Tibial artery (tissue), 4 donors: ENCODE results near the gene ZNF594.
"Not testable (repeated sequence)": the region's sequence is repeated elsewhere in the genome, so short reads cannot be mapped to it uniquely, and the experiment has no call there.

ENCODE experiments used
- DNase-seq, 2 donors: peaks; one replicate each; pipeline ENCODE4 v3.0.0-alpha.2; 2019
- H3K27ac ChIP-seq, 2 donors: fragments of 200-600 bp; sonication (generic) in 1 of 2; 1 replicate in 1 of 2; 2 replicates in 1 of 2; pipeline ENCODE4 v1.5.1; 2018 to 2019; ENCODE audit warnings: mild to moderate bottlenecking in 1 of 2
- H3K27me3 ChIP-seq, 2 donors: fragments of 200-600 bp; sonication (generic) in 1 of 2; one replicate each; pipeline versions ENCODE4 v1.5.1 to v1.6.0; 2016 to 2019
- H3K36me3 ChIP-seq, 3 donors: fragments of 200-600 bp; sonication (generic) in 2 of 3; one replicate each; pipeline ENCODE4 v1.5.1; 2016 to 2019; ENCODE audit warnings: mild to moderate bottlenecking in 2 of 3
- H3K4me1 ChIP-seq, 4 donors: fragments of 200-600 bp; sonication (generic) in 2 of 4; 1 replicate in 3 of 4; 2 replicates in 1 of 4; pipeline ENCODE4 v1.5.1; 2016 to 2019
- H3K4me3 ChIP-seq, 2 donors: fragments of 200-600 bp; sonication (generic) in 1 of 2; 1 replicate in 1 of 2; 2 replicates in 1 of 2; pipeline ENCODE4 v1.5.1; 2018 to 2019; ENCODE audit warnings: mild to moderate bottlenecking in 2 of 2
- H3K9me3 ChIP-seq, 3 donors: fragments of 200-600 bp; sonication (generic) in 1 of 3; one replicate each; pipeline ENCODE4 v1.5.1; 2016 to 2019
- CTCF ChIP-seq, 2 experiments: fragments of 200-600 bp in 1 of 2; fragments of 450-650 bp in 1 of 2; IDR thresholded peaks; one replicate each; pipeline ENCODE4 v1.5.1; 2017 to 2019; ENCODE audit warnings: antibody characterized with exemption in 2 of 2, mild to moderate bottlenecking in 1 of 2, moderate library complexity in 1 of 2
- intact Hi-C: fragments of 100-400 bp; cut with DNase I; formaldehyde crosslinking; loops from one replicate; pipeline ENCODE4 v1.15.0; 2023; ENCODE audit warnings: low total_unique reads

ZNF594 gene

GRCh38 chr17:5138616-5139457 is 52.8 kb downstream of the ZNF594 start:
- TF ChIP-seq CTCF (IDR thresholded peaks at IDR 0.05), result no peak
- DNase-seq, result no peak
- peaks cover 0 to 5% of the 10 kb centered on the region in 2 donors for H3K27me3 ChIP-seq
- H3K27ac ChIP-seq, result no peak overlapping the region
- no peak overlapping the region for H3K4me3 ChIP-seq
- no peaks in the 10 kb centered on the region for H3K9me3 ChIP-seq
- no peaks in the 10 kb centered on the region for H3K36me3 ChIP-seq
- no peaks in the 10 kb centered on the region for H3K4me1 ChIP-seq
- intact Hi-C loops, result no loop called here

GRCh38 chr17:5138198-5138544 is 53.5 kb downstream of the ZNF594 start:
- H3K27ac ChIP-seq, DNase-seq, intact Hi-C loops, H3K4me1 ChIP-seq, H3K27me3 ChIP-seq, H3K36me3 ChIP-seq, H3K9me3 ChIP-seq, H3K4me3 ChIP-seq: not testable (repeated sequence)

GRCh38 chr17:5137511-5138197 is 54.0 kb downstream of the ZNF594 start:
- not testable (repeated sequence) for H3K27ac ChIP-seq

GRCh38 chr17:5136580-5137412 is 54.9 kb downstream of the ZNF594 start:
- DNase-seq, H3K4me1 ChIP-seq, intact Hi-C loops, H3K9me3 ChIP-seq, H3K27ac ChIP-seq, H3K4me3 ChIP-seq, H3K36me3 ChIP-seq, H3K27me3 ChIP-seq: not testable (repeated sequence)

More at GRCh38 chr17:5137511-5138197, 54.0 kb downstream of the ZNF594 start:
- H3K9me3 ChIP-seq, intact Hi-C loops, DNase-seq, H3K27me3 ChIP-seq, H3K4me1 ChIP-seq, H3K4me3 ChIP-seq, H3K36me3 ChIP-seq: not testable (repeated sequence)

- no peaks in the 10 kb centered on the region for H3K9me3 ChIP-seq
- DNase-seq, result no peak
- TF ChIP-seq CTCF (IDR thresholded peaks at IDR 0.05), result no peak
- peaks cover 0 to 16% of the 10 kb centered on the region in 2 donors for H3K27me3 ChIP-seq
- no peak overlapping the region for H3K4me3 ChIP-seq
- H3K4me1 ChIP-seq, result no peaks in the 10 kb centered on the region
- H3K27ac ChIP-seq, result no peak overlapping the region
- intact Hi-C loops, result no loop called here
- no peaks in the 10 kb centered on the region for H3K36me3 ChIP-seq
Observed at GRCh38 chr17:5135726-5136579, 55.7 kb downstream of the ZNF594 start.

- H3K36me3 ChIP-seq, H3K9me3 ChIP-seq, H3K27ac ChIP-seq, intact Hi-C loops, H3K4me3 ChIP-seq, H3K4me1 ChIP-seq: not testable (repeated sequence)
- H3K27me3 ChIP-seq, result peaks cover 0 to 17% of the 10 kb centered on the region in 2 donors
- DNase-seq, result peak in 1 of 2 donors; percentile 10
Observed at GRCh38 chr17:5135131-5135712, 56.4 kb downstream of the ZNF594 start.

- H3K27ac ChIP-seq, H3K36me3 ChIP-seq, H3K4me1 ChIP-seq, H3K9me3 ChIP-seq, H3K4me3 ChIP-seq, intact Hi-C loops: not testable (repeated sequence)
- peak in 1 of 2 donors; percentile 44 for DNase-seq
- H3K27me3 ChIP-seq, result peaks cover 0 to 21% of the 10 kb centered on the region in 2 donors
Observed at GRCh38 chr17:5134571-5134970, 57.1 kb downstream of the ZNF594 start.

- intact Hi-C loops, H3K27ac ChIP-seq, H3K36me3 ChIP-seq, H3K4me1 ChIP-seq, H3K4me3 ChIP-seq, H3K9me3 ChIP-seq: not testable (repeated sequence)
- H3K27me3 ChIP-seq, result peaks cover 0 to 21% of the 10 kb centered on the region in 2 donors
- DNase-seq, result peak in 1 of 2 donors; percentile 24
Observed at GRCh38 chr17:5133961-5134360, 57.7 kb downstream of the ZNF594 start.
